ENCODE data around the gene TRPM2.

DNA sequence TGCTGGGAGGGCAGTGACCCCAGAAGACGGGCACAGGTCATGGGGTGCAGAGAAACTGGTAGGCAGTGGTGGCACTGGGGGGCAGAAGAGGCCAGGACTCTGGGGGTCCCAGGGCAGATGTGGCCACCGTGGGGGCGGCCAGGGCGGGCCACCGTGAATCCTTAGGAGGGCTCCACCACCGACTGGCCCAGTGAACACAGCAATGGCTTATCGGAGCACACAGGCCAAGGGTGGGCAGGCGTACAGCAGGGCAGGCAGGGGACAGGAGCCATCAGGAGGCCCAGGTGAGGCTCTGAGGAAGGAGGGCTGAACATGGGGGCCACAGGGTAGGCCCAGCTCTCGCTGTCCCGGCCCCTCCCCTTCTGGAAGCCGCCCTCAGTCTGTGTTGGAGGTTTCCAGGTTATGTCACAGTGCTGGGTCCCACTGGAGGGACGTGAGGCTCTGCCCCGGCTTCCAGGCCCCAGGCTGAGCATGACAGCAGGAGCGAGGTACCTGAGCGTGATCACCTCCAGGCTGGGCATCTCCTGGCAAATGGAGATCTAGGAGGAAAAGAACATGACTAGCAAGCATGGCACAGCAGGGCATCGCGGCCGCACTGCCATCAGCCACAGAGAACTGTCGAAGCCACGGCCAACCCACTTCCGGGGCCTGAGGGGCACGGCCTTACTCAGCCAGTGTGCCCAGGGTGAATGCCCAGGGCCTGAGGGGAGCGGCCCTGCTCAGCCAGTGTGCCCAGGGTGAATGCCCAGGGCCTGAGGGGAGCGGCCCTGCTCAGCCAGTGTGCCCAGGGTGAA is 18.0 kb upstream of the TRPM2 start:
- TF ChIP-seq, protein P1, sequence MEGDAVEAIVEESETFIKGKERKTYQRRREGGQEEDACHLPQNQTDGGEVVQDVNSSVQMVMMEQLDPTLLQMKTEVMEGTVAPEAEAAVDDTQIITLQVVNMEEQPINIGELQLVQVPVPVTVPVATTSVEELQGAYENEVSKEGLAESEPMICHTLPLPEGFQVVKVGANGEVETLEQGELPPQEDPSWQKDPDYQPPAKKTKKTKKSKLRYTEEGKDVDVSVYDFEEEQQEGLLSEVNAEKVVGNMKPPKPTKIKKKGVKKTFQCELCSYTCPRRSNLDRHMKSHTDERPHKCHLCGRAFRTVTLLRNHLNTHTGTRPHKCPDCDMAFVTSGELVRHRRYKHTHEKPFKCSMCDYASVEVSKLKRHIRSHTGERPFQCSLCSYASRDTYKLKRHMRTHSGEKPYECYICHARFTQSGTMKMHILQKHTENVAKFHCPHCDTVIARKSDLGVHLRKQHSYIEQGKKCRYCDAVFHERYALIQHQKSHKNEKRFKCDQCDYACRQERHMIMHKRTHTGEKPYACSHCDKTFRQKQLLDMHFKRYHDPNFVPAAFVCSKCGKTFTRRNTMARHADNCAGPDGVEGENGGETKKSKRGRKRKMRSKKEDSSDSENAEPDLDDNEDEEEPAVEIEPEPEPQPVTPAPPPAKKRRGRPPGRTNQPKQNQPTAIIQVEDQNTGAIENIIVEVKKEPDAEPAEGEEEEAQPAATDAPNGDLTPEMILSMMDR (IDR thresholded peaks at IDR 0.05; ENCODE audit: borderline replicate concordance, extremely low read depth, low read length, poor library complexity, severe bottlenecking): no peak
- no peak for TF ChIP-seq EZH2 (IDR thresholded peaks at IDR 0.05; ENCODE audit: borderline replicate concordance, low read depth, low read length, severe bottlenecking)

Data from DND-41 (cell line).